ENCODE results near the gene RAB3D.
A peak's percentile ranks its signal among the peaks of the same experiment; 100 is the strongest.

RAB3D gene

DNA sequence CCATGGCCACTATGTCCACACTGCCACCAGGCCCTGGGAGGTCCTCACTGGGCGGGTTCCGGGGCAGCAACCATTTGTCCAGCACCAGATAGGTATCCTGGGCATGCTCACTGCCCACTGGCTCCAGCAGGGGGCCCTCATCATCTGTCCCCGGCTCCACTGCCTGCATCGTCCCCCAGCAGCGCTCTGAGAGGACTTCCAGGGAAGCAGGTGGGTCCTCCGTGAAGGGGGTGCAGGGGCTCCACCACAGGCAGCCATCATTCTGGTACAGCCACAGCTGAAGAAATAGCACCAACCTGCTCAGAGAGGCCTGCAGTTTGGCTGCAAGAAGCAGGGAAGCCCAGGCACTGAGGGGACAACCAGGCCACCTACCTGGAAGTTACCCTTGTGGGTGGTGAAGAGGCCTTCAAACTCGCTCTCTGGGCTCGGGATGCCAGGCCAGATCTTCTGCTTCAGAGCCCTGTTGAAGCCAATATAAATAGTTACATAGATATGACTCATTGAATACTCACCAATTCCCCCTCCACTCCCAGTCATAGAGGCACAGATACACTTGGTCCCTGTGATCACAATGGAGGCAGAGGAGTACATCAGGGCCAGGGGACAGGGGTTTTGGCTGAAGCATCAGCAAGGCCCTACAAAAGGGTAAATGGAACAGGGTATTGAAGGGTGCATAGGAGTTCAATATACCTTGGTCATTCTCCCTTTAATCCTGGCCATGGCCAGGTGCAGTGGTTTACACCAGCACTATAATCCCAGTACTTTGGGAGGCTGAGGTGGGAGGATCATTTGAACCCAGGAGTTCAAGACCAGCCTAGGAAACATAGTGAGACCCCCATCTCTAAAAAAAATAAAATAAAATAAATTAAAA is 39.1 kb upstream of the RAB3D start:
- Histone ChIP-seq H3K4me1 (ENCODE audit: control insufficient read depth, insufficient read depth, low read length) (peaks cover 11% of the 10 kb centered on the region), H3K9me3 (ENCODE audit: control insufficient read depth, low read length) (no peaks in the 10 kb centered on the region), H3K4me3 (ENCODE audit: insufficient read depth, low read depth, low read length) (no peak overlapping the region), H3K36me3 (ENCODE audit: control insufficient read depth, insufficient read depth, low read length) (no peaks in the 10 kb centered on the region), H3K27ac (ENCODE audit: insufficient read depth, low read depth, low read length, poor library complexity, severe bottlenecking) (no peak overlapping the region), H3K27me3 (ENCODE audit: control insufficient read depth, insufficient read depth, low read length, poor library complexity, severe bottlenecking) (peaks cover 19% of the 10 kb centered on the region)
- WGBS, 2 experiments = 61 to 71% methylated on average over 8 of the region's 8 CpGs

DNA sequence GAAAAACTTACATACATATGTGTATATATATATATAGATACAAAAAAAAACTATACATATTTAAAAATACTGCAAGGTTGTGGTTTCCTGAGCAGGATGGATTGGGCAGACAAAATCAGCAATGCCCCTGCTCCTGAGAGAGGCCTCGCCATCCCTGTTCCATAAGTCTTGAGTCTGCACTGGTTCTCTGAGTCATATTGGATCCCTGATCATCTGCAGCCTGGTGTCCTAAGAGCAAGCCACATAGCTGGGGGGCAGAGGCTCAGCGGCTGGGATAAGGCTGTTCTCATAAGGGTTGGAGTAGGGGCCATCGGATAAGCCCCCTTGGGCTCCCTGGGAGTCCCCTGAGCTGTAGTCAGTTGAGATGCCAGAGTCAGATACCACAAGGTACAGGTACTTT is 38.3 kb upstream of the RAB3D start:
- Histone ChIP-seq H3K4me1 (ENCODE audit: control insufficient read depth, insufficient read depth, low read length) (peaks cover 18% of the 10 kb centered on the region), H3K27me3 (ENCODE audit: control insufficient read depth, insufficient read depth, low read length, poor library complexity, severe bottlenecking) (peaks cover 11% of the 10 kb centered on the region), H3K27ac (ENCODE audit: insufficient read depth, low read depth, low read length, poor library complexity, severe bottlenecking) (no peak overlapping the region), H3K9me3 (ENCODE audit: control insufficient read depth, low read length) (no peaks in the 10 kb centered on the region), H3K36me3 (ENCODE audit: control insufficient read depth, insufficient read depth, low read length) (no peaks in the 10 kb centered on the region), H3K4me3 (ENCODE audit: insufficient read depth, low read depth, low read length) (no peak overlapping the region)
- WGBS, 2 experiments = 95 to 96% methylated on average over 3 of the region's 3 CpGs

DNA sequence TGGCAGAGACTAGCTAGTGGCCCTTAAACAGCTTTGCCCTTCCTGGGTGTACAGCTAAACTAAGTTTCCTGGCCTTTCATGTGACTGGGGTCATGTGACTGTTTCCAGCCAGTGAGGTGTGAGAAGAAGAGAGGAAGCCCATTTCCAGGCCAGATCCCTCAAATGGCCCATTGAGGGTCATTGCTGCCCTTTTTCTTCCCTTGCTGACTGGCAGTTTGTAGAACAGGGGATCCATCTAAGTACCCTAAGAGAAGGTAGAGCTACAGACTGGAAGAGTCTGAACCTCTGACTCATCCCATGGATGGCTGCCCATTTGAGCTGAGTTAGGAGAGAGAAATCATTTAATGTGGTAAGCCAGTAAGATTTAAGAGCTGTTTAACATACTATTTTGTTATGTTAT is 37.8 kb upstream of the RAB3D start:
- no peak overlapping the region for H3K27ac ChIP-seq (ENCODE audit: insufficient read depth, low read depth, low read length, poor library complexity, severe bottlenecking)
- no peaks in the 10 kb centered on the region for H3K36me3 ChIP-seq (ENCODE audit: control insufficient read depth, insufficient read depth, low read length)
- no peak overlapping the region for H3K4me3 ChIP-seq (ENCODE audit: insufficient read depth, low read depth, low read length)
- H3K27me3 ChIP-seq (ENCODE audit: control insufficient read depth, insufficient read depth, low read length, poor library complexity, severe bottlenecking) = peaks cover 6% of the 10 kb centered on the region
- peaks cover 18% of the 10 kb centered on the region for H3K4me1 ChIP-seq (ENCODE audit: control insufficient read depth, insufficient read depth, low read length)
- no peaks in the 10 kb centered on the region for H3K9me3 ChIP-seq (ENCODE audit: control insufficient read depth, low read length)

DNA sequence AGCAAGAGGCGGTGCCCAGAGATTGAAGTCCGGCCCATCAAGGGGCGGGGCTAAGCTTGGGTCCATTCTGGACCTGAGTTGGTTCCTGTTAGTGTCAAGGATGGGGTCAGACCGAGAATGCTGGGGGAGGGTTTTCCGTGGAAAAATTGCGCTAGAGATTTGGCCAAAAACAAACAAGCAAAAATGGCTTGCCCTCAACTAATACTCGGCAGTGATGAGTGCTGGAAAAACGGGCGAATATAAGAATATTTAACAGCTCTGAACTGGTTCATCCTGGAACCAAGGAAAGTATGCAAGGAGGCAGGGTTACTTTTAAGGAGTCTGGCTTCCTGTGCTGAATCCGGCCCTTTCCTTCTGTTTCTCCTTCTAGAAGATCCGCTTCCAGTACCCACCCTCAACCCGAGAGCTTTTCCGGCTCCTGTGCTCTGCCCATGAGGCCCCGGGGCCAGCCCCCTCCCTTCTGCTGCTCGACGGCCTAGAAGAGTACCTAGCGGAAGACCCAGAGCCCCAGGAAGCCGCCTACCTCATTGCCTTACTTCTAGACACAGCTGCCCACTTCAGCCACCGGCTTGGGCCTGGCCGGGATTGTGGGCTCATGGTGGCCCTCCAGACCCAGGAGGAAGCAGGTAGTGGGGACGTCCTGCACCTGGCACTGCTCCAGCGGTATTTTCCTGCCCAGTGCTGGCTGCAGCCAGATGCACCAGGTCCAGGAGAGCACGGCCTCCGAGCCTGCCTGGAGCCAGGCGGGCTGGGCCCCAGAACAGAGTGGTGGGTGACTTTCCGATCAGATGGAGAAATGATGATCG is 35.9 kb upstream of the RAB3D start:
- Histone ChIP-seq H3K4me3 (ENCODE audit: insufficient read depth, low read depth, low read length) (peak overlapping the region; percentile 76), H3K9me3 (ENCODE audit: control insufficient read depth, low read length) (no peaks in the 10 kb centered on the region), H3K4me1 (ENCODE audit: control insufficient read depth, insufficient read depth, low read length) (peaks cover 18% of the 10 kb centered on the region), H3K36me3 (ENCODE audit: control insufficient read depth, insufficient read depth, low read length) (no peaks in the 10 kb centered on the region), H3K27ac (ENCODE audit: insufficient read depth, low read depth, low read length, poor library complexity, severe bottlenecking) (peak overlapping the region; percentile 47), H3K27me3 (ENCODE audit: control insufficient read depth, insufficient read depth, low read length, poor library complexity, severe bottlenecking) (no peaks in the 10 kb centered on the region)
- 43% methylated on average over 27 of the region's 27 CpGs for WGBS, 2 experiments

DNA sequence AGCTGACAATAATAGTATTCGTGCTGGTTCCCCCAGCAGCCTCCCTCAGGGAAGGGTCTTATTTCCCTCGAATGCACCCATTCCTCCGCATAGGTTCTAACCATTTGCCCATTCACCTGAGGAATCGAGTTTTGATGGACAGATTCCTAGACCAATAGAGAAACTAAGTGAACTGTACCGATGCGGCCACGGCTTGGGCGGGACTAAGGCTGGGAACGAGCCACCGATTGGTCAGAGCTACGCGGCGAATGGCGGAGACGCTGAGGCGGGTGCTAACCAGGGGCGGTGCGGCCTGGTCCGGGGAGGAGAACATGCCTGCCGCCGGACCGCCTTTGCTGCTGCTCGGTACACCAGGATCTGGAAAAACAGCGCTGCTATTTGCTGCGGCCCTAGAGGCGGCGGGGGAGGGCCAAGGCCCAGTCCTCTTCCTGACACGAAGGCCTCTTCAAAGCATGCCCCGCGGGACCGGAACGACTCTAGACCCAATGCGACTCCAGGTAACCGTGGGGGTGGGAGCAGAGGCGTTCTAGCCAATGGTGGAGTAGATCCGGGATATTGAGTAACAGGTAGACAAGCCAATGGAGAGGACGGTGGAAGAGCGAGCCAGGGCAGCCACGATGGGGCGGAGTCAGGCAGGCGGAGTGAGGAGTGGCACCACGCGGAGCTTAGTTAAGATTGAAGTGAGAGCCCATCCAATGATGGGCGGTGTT is 35.1 kb upstream of the RAB3D start, which contains the start of gene SWSAP1:
Gene SWSAP1, plus strand, starts transcription at position 234 of the 710 bp plus-strand sequence. Its CDS starts 15 bp downstream, at position 249.
- Histone ChIP-seq H3K27me3 (ENCODE audit: control insufficient read depth, insufficient read depth, low read length, poor library complexity, severe bottlenecking) (no peaks in the 10 kb centered on the region), H3K27ac (ENCODE audit: insufficient read depth, low read depth, low read length, poor library complexity, severe bottlenecking) (peak within 1 kb of the TSS; percentile 79), H3K4me3 (ENCODE audit: insufficient read depth, low read depth, low read length) (peak within 1 kb of the TSS; percentile 76), H3K36me3 (ENCODE audit: control insufficient read depth, insufficient read depth, low read length) (no peaks in the 10 kb centered on the region), H3K4me1 (ENCODE audit: control insufficient read depth, insufficient read depth, low read length) (peaks cover 18% of the 10 kb centered on the region), H3K9me3 (ENCODE audit: control insufficient read depth, low read length) (no peaks in the 10 kb centered on the region)
- 0% methylated on average over 44 of the region's 44 CpGs for WGBS, 2 experiments

DNA sequence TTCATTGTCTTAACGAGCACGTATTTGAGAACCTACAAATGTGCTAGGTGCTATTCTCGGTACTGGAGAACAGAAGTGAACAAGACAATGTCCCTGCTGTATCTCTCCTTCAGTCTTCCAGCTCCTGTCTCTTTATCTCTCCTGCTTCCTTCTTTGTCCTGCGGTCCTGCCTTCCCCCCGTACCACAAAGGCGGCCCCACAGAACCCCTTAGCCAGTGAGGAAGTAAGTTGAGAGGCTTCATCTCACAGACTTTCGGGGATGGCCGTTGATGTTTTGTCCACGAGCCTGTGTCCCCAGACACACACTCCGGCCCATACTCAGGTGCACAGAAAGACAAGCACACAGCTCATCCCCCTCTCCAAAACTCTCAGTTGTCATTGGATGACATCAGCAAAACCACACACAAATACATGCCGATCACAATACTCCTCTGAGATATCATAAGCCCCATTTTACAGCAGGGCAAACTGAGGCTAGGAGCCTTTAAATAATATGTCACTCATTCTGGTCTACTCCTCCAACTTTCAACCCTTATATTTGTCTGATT is 34.5 kb upstream of the RAB3D start:
- 76 to 78% methylated on average over 11 of the region's 11 CpGs for WGBS, 2 experiments
- H3K36me3 ChIP-seq (ENCODE audit: control insufficient read depth, insufficient read depth, low read length) = no peaks in the 10 kb centered on the region
- peaks cover 18% of the 10 kb centered on the region for H3K4me1 ChIP-seq (ENCODE audit: control insufficient read depth, insufficient read depth, low read length)
- peak overlapping the region; percentile 76 for H3K4me3 ChIP-seq (ENCODE audit: insufficient read depth, low read depth, low read length)
- no peaks in the 10 kb centered on the region for H3K9me3 ChIP-seq (ENCODE audit: control insufficient read depth, low read length)
- H3K27me3 ChIP-seq (ENCODE audit: control insufficient read depth, insufficient read depth, low read length, poor library complexity, severe bottlenecking) = no peaks in the 10 kb centered on the region
- peak overlapping the region; percentile 79 for H3K27ac ChIP-seq (ENCODE audit: insufficient read depth, low read depth, low read length, poor library complexity, severe bottlenecking)

DNA sequence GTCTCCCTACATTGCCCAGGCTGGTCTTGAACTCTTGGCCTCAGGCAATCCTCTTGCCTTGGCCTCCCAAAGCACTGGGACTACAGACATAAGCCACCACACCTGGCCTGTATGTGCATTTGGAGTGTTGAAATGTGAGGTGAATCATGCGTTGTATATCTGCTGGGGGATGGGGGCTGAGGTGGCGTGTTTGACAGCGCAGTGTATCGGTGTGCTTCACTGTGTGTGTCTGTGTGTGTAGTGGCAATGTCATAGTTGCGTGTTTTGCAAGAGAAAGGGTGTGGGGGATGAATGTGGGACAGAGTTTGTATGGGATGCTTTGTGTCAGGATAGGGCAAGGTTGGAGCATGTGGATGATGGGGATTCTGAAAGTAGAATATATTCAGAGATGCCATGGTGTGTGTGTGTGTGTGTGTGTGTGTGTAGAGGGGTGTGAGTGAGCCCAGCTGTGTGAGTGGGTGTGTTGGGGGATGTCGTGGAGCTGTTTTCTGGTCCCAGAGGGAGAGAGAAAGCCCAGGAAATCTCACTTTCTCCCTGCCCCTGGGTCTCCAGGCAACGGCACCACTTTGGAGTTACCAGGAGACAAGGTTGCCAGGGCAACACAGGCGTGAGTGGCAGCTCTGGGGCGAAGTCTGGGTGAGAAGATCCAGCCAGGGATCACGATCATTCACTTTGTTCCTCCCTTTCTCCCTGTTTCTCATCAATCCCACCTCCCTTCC is 33.9 kb upstream of the RAB3D start:
- Histone ChIP-seq H3K27ac (ENCODE audit: insufficient read depth, low read depth, low read length, poor library complexity, severe bottlenecking) (peak overlapping the region; percentile 79), H3K36me3 (ENCODE audit: control insufficient read depth, insufficient read depth, low read length) (no peaks in the 10 kb centered on the region), H3K9me3 (ENCODE audit: control insufficient read depth, low read length) (no peaks in the 10 kb centered on the region), H3K27me3 (ENCODE audit: control insufficient read depth, insufficient read depth, low read length, poor library complexity, severe bottlenecking) (no peaks in the 10 kb centered on the region), H3K4me3 (ENCODE audit: insufficient read depth, low read depth, low read length) (peak overlapping the region; percentile 76), H3K4me1 (ENCODE audit: control insufficient read depth, insufficient read depth, low read length) (peaks cover 18% of the 10 kb centered on the region)
- 52 to 57% methylated on average over 10 of the region's 10 CpGs for WGBS, 2 experiments

DNA sequence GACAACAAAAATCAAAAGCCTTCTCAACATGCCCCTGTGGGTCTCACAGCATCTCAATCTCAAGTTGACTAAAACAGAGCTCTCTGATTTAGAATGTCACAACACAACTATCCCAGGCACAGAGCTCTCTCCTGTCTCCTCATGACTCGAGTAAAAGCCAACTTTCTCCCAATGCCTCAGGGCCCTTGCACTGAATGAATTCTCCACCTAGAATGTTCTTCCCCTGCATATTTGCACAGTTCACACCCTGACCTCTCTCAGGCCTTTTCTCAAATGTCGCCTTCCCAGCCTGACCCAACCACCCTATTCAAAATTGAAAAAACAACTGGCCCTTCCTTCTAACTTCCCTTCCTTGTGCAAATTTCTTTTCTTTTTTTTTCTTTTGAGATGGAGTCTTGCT is 31.3 kb upstream of the RAB3D start:
- Histone ChIP-seq H3K4me3 (ENCODE audit: insufficient read depth, low read depth, low read length) (no peak overlapping the region), H3K27ac (ENCODE audit: insufficient read depth, low read depth, low read length, poor library complexity, severe bottlenecking) (no peak overlapping the region), H3K36me3 (ENCODE audit: control insufficient read depth, insufficient read depth, low read length) (no peaks in the 10 kb centered on the region), H3K9me3 (ENCODE audit: control insufficient read depth, low read length) (no peaks in the 10 kb centered on the region), H3K4me1 (ENCODE audit: control insufficient read depth, insufficient read depth, low read length) (peaks cover 17% of the 10 kb centered on the region), H3K27me3 (ENCODE audit: control insufficient read depth, insufficient read depth, low read length, poor library complexity, severe bottlenecking) (no peaks in the 10 kb centered on the region)
- 91 to 92% methylated on average over 2 of the region's 2 CpGs for WGBS, 2 experiments

DNA sequence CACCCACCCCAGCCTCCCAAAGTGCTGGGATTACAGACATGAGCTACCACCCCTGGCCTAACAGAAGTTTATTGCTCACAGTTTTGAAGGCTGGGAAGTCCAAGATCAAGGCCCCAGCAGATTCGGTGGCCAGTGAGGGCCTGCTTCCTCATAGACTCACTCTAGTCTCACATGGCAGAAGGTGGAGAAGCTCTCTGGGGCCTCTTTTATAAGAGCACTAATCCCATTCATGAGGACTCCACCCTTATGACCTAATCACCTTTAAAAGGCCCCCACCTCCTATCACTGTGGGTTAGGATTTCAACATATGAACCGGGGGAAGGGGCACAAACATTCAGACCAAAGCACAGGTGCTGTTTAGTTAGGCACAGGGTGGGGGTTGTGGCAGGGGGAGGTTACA is 28.1 kb upstream of the RAB3D start:
- Histone ChIP-seq H3K36me3 (ENCODE audit: control insufficient read depth, insufficient read depth, low read length) (no peaks in the 10 kb centered on the region), H3K27me3 (ENCODE audit: control insufficient read depth, insufficient read depth, low read length, poor library complexity, severe bottlenecking) (no peaks in the 10 kb centered on the region)
- WGBS, 2 experiments = 97 to 98% methylated on average over 2 of the region's 2 CpGs

More for the DNA sequence above, 28.1 kb upstream of the RAB3D start:
- Histone ChIP-seq H3K9me3 (ENCODE audit: control insufficient read depth, low read length) (no peaks in the 10 kb centered on the region), H3K4me3 (ENCODE audit: insufficient read depth, low read depth, low read length) (no peak overlapping the region), H3K27ac (ENCODE audit: insufficient read depth, low read depth, low read length, poor library complexity, severe bottlenecking) (no peak overlapping the region), H3K4me1 (ENCODE audit: control insufficient read depth, insufficient read depth, low read length) (no peaks in the 10 kb centered on the region)
